ENCODE measurements around the gene KCNK18. TPM values are rescaled to one million over a fixed set of nuclear protein-coding genes. Genes with fewer than 3 reads are reported as not detected.

The KCNK18 gene
- total RNA-seq, result not detected in 2 replicates

GRCh38 chr10:117197189-117197588 is at the start of gene KCNK18:
TSS of gene KCNK18 (plus strand) at chr10:117197489. CDS start at chr10:117197489, 0 bp downstream.

DNA sequence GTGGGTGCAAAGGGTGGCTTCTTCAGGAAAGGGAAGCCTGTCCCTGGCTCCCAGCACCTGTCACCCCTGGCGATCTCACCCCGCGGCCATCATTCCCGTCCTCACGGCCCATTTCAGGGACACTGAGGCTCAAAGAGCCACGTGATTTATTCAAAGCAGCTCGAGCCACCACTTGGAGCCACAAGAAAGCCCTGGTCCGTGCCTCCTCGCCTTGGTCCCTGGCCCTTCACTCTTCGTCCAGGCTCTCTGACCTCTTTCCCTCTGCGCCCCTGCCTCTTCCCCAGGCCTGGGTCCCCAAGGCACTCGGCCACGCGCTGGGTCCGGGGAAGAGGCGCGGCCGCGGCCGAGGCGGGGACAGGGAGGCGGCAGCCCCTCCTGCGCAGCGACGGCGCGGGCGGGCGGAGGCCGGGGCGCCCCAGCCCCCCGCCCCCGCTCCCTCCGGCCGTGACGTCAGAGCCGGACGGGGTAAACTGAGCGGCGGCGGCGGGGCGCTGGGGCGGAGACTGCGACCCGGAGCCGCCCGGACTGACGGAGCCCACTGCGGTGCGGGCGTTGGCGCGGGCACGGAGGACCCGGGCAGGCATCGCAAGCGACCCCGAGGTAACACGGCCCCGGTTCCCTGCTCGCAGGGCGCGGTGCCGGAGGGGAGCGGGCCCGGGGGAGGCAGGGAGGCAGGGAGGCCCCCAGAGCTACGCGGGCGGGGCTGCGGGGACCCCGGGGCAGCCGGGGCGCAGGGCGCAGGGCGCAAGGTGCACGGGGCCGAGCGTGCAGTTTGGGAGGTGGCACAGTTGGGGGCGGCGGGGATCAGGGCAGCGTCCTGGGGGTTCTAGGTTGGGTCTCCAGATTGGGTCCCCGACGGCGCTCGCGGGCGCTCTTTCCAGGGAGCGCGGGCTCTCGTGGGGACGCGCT is 43.6 kb downstream of the KCNK18 start, which contains the start of gene SLC18A2:
Gene SLC18A2 (plus strand): TSS at position 494 of the 909 bp plus-strand sequence. CDS start 580 bp downstream, outside the sequence.

Other genes with a start within 250 kb of the KCNK18 start
- gene SHTN1, start 192.3 kb upstream of the KCNK18 start, total RNA-seq, result 1.5 and 2.9 TPM in 2 replicates
- not detected in 2 replicates for gene VAX1, start 59.2 kb upstream of the KCNK18 start, total RNA-seq
- 0.05 TPM in 1 of 2 replicates, not detected in the other for gene SLC18A2, start 43.6 kb downstream of the KCNK18 start, total RNA-seq
- 16.0 and 26.3 TPM in 2 replicates for gene PDZD8, start 178.0 kb downstream of the KCNK18 start, total RNA-seq